Pulmonary artery endothelial cell (primary cell): Measurements from ENCODE around the gene MIGA2. TPM values are rescaled to one million over a fixed set of nuclear protein-coding genes. Genes with fewer than 3 reads are reported as not detected.
A peak's percentile ranks its signal among the peaks of the same experiment; 100 is the strongest.

Experiments used
- DNase-seq: peaks from one replicate; pipeline ENCODE4 v3.0.0-alpha.2; 2011; ENCODE audit warnings: low read depth, low spot score
- total RNA-seq: library from RNA; depleted of rRNA; stranded (reverse); fragments of >200 nt; gene quantifications from 2 replicates; pipeline ENCODE4 v1.2.3, GENCODE V29; 2014

The MIGA2 gene
- total RNA-seq, 1 donor from 2014 or later: 23.4 TPM

DNA sequence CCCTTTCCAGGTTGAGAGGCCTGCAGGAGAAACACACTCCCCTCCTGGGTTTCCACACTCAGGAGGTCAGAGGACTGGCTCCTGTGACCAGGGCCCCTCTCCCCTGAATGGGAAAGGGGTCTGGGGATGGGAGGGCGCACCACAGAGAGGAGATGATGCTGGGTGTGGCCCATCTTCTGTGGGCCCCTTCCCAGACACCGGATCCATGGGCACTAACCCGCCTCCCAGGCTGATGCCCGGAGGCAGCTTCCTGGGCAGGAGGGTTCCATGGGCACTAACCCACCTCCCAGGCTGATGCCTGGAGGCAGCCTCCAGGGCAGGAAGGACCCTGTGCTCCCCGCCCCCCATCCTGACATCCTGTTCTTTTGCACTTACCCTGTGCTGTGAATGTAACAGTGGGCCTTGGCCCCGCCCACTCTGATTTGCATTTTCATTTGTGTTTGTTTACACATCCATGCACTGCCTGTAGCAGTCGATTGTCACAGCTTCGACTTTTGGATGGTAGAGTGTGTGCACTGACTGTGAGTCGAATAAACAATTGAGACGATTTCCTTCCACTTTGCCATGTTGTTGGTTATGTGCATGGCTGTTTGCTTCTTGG, 35.2 kb downstream of the MIGA2 start:
- DNase-seq: no peak

DNA sequence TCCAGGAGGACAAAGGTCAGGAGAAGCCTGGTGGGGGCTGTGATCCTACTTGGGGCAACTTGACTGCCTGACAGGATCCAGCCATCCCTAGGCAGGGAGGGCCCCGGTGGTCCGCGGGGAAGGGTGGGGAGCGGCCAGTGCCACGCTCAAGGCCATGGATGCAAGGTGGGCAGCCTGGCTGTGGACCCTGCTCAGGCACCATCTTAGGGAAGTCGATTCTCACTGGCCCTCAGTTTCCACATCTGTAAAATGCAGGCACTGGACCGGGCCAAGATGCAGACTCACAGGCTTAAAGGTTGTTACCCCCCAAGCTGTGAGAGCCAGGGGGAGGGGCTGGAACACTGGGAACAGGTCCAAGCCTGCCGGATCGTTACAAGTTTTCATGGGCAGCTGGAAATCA, 35.7 kb downstream of the MIGA2 start:
- DNase-seq: no peak

DNA sequence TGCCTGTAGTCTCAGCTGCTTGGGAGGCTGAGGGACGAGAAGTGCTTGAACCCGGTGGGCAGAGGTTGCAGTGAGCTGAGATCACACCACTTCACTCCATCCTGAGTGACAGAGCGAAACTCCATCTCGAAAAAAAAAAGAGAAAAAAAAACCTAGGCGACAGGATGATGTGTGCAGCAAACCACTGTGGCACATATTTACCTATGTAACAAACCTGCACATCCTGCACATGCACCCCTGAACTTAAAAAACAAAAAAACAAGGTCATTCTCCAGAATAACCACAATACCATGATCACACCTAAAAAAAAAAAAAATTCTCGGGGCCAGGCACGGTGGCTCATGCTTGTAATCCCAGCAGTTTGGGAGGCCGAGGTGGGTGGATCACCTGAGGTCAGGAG, 37.0 kb downstream of the MIGA2 start:
- no peak for DNase-seq

DNA sequence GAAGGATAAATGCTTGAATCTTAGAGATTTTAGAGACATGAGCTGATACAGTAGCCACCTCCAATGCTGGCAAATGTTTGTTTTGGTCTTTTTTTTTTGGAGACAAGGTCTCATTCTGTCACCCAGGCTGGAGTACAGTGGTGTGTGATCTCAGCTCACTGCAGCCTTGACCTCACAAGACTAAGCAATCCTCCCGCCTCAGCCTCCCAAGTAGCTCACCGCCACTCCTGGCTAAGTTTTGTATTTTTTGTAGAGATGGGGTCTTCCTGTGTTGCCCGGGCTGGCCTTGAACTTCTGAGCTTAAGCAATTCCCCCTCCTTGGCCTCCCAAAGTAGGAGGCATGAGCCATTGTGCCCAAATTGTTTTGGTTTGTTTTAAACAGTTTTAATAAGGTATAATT, 37.7 kb downstream of the MIGA2 start:
- no peak for DNase-seq

DNA sequence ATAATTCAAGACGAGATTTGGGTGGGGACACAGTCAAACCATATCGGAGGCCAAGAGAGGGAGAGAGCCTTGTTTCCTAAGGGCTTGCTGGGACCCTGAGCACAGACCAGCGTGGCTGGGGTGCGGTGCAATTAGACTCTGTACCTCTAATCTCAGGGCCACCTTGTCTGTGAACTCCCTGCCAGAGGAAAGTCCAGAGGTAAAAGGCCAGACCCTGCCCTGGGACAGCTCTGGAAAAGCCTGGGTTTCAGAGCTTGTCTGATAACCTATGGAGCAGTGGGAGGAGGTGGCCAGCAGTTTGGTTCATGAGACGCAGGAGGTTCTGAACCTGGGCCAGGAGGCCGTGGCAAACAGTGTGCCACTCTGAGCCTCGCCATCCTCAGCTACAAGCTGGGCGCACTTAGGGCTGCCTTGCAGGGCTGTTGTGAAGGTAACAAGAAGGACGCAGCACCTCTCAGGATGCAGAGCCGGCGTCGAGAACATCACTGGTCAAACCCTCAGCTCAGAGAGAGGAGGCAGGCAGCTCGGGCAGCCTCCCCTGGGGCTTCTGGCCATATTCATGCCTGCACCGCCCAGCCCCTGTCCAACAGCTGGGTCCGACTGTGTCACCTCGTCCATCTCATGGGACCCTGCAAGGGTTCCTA, 39.7 kb downstream of the MIGA2 start:
- DNase-seq: no peak

DNA sequence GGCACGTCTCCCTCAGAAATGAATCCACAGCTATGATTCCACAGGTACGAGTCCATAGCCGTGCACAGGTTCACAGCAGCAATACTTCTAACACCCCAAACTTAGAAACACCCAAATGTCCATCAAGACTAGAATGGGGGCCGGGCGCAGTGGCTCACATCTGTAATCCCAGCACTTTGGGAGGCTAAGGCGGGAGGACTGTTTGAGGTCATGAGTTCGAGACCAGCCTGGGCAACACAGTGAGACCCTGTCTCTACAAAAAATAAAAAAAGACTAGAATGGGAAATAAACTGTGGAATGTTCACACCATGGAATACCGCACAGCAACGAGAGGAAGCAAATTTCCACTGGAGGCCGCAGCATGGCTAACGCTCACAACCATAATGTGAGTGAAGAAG, 40.2 kb downstream of the MIGA2 start:
- no peak for DNase-seq

DNA sequence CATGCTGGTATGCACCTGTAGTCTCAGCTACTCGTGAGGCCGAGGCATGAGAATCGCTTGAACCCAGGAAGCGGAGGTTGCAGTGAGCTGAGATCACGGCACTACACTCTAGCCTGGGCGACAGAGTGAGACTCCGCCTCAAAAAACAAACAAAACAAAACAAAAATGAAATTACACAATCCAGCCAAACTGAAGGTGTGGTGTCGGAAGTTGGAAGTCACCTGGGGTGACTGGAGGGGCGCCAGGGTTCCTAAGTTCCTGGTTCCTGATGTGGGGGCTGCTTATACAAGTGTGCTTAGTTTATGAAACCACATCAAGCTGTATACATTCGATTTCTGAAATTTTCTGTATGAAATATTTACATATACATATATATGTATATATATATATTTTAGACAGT, 40.8 kb downstream of the MIGA2 start:
- no peak for DNase-seq

DNA sequence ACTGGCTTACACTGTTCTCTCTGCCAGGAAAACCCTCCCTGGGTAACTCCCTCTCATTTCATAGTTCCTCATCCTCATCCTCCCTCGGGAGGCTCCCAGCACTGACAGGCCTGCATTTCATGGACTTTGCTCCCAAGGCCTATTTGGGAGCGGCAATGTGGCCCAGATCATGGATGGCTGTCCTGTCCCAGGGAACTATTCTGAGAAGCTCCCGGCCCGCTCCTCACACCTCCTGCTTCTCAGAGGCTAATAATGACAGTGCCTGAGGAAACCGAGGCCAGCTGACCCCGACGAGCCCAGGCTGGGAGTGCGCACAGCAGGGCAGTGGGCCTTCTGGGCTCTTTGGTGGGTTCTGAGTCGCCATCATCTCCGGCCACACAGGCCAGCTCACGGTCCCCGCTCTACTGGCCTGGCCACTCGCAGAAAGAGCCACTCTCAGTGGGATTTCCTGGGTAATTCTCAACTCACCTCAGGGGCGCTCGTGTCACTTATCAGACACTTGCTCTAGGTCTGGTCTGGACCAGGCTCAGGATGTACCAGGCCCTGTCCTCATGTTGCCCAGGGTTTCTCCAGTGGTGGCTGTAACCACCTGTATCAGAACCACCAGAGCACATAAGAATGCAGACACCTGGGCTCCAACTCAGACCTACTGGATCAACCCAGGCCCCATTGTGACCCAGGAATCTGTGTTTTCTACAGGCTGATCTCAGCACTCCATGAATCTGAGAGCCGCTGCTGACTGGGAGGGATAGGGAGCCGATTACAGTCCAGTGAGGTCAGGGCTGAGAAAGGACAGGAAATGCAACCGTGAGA, 42.5 kb downstream of the MIGA2 start:
- DNase-seq: no peak

DNA sequence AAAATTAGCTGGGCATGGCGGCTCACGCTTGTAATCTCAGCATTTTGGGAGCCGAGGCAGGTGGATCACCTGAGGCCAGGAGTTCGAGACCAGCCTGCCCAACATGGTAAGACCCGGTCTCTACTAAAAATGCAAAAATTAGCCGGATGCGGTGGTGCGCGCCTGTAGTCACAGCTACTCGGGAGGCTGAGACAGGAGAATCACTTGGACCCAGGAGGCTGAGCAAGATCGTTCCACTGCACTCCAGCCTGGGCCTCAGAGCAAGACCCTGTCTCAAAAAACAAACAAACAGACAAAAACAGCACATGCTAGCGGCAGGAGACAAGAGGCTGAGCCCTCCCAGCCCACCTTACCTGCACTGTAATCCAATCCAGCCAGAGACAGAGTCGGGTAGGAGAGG, 43.4 kb downstream of the MIGA2 start:
- no peak for DNase-seq

DNA sequence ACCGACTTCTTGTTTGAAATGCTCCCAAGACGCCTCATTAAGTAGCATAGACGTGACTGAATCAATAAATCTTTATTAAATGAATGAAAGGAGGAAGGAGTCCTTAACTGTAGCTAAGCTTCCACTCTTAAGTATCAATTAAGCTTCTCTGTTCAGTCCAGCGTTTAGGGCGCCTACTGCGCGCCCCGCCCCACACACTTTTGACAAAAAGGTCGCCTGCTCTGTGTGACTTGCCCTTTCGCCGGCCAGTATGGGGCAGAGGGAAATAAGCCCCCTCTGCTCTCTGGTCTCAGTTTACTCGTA, 43.8 kb downstream of the MIGA2 start:
- DNase-seq: no peak

DNA sequence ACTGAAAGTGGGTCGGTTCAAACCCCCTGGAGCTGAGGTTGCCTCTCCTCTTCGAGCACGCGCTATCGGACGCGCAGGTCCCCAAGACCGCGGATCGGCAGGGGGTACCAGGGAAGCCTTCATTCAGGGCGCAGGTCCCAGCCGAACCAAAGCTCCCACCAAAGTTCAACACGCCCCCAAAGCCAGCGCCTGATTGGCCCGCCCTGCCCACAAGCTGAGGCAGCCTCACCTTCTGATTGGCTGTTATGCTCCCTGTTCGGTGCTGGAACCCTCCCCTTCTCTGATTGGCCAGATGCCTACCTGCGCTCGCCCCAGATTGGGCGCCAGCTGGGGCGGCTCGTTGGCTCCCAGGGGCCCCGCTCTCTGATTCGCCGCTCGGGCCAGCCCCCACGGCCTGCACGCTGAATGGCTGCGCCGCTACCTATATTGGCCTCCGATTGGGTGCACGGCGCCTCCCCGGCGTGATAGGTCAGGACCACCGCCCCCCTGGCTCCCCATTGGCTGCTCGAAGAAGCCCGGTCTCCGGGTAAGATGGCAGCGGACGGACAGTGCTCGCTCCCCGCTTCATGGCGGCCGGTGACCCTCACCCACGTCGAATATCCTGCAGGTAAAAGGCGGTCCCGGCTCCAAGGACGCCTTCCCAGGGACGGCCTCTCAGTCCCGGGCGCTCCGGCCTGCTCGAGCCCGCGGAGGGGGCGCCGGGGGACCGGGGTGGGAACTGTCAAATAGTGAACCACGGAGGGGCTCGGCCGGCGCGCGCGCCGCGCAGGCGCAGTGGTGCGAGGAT, 44.4 kb downstream of the MIGA2 start, which contains the start of gene DOLPP1:
Gene DOLPP1 (plus strand): TSS at position 511 of the 787 bp plus-strand sequence. CDS start 21 bp downstream, at position 532.
- DNase-seq: peak; percentile 99

DNA sequence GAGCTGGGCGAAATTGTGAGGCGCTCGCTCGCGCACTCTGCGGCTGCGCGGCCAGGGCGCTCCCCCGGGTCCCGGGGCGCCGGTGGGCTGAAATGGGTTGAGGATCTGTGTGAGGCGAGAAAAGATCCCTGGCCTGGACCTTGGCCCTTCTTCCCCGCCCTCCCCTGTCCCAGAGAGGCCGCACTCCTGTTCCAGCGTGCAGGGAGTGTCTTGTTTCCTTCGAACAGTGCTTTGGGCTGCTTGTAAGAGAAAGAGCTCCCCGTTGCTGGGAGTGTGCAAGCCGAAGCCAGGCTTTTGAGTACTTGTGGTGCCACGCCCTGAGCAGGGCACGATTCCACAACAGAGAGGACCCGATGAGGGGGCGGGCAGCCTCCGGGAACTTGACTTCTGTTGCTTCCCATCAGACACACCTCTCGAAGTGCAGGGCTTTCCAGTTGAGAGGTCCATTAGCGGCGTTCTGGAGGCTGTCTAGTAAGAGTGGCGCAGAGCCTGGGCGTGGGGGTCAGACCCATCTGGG, 45.0 kb downstream of the MIGA2 start:
- no peak for DNase-seq

DNA sequence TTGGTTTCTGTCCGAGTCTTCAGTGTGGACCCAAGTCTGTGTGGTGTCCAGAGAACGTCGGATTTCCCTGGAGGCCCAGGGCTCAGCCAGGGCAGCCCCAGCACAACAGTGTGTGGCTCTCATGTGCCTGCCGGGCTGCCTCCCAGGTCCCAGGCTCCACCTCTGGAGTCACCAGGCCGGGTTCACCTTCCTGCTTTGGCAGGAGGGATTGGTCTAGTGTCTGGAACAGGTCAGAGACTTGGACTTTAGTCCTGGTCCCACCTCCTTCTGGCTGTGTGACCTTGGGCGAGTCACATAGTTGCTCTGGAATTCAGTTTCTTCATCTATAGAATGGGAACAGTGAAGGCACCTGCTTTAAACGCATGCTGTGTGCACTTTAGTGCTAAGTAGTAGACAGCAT, 47.7 kb downstream of the MIGA2 start:
- no peak for DNase-seq

DNA sequence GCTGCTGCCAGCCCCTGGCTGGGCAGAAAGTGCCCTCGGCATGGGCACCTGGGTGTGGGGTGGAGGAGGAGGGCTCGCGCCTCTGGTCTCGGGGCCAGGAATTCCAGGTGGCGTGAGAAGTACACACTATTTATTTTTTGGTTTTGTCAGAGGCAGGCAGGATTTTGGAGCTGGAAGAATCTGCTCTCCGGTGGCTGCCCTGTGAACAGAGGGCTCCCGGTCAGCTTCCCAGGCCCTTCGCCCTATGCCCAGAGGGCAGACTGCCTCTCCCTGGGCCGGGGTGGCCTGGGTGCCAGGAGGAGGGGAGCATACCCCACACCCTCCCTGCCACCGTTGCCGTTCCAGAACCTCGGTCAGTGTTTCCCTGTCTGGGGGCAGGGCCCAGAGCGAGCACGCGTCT, 52.8 kb downstream of the MIGA2 start:
- no peak for DNase-seq

DNA sequence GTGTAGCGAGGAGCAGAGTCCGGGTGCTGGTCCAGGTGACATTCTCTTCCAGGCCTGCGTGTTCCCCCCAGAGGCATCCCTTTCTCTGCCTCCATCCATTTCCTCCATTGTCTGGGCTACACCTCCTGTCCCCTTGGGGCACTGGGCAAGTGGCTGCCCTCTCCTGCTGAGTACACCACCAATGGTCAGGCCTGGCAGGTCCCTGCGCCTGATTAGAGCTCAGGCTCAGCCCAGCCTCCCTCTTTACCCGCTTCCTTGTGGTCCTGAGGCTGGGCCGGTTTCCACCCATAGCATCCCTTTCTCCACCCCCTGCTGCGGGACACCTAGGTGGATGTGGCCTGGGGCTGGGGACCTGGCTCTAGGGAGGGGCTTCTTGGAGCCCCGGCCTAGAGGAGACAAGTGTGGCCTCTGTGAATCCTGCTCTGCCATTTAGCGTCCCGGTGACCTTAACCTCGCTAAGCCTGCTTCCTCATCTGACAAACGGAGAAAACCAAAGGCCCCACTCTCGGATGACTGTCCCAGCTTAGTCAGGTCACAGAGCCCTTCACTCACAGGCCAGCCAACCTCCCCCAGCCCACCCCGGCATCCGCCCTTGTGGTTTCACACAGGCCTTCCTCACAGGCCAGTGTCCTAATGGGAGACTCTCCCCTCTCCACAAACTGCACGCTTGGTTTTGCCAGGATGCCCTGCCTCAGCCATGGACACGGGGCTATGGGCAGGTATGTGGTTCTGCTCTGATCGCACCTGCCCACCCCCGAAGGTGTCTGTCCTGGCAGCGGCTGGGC, 57.4 kb downstream of the MIGA2 start:
- no peak for DNase-seq

DNA sequence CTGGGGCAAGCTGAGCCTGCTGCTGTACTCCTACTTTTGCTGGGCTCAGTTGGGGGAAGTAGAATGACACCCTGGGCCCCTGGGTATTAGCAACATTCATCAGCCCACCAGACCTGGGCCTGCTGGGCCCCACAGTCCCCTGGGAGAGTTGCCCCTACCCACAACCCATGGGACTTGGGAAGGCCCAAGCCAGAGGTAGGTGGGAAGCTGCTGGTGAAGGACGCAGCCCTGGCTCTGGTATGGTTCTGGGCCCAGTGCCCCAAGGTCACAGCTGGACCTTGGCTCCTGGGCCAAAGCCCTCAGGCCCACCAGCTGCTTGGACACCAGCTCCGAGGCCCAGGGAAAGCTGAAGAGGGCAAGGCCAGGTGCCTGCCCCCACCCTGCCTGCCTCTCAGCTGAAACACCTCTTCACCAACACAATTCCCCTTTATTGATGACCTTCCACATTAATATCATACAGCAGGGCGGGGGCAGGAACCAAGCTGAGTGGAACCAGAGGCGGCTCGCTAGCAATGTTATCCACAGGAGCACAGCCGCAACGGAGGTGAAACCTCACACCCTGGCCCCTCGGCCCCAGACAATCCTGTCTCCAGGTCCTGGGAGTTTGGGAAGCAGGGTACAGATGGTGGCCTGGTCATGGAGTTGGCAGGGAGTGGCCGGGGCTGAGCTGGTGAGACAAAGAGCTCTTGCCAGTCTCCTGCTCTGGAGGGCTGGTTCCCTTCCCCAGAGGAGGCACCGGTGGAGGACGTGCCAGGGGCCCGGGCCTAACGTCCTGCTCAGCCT, 58.2 kb downstream of the MIGA2 start:
- DNase-seq: no peak

DNA sequence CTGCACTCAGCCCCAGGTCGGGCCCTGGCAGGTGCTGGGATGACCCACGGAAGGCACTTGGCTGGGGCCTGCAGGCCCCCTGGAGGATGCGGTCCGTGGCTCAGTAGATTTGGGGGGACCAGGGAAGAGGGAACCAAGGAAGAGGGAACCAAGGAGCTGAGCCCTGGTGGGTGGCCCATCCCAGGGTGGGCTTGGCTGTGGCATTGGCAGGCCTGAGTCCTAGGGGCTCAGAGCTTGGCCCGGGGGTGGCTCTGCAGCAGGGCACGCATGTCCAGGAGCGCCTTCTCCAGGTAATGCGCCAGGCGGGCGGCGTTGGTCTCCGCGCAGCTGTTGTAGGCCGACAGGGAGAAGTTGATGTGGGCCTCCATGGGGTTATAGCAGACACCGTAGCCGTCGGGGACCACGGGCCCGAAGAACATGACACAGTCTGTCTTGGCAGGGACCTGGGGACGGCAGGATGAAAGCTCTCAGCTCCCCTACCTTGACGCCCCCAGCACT, 58.8 kb downstream of the MIGA2 start:
- DNase-seq: no peak

DNA sequence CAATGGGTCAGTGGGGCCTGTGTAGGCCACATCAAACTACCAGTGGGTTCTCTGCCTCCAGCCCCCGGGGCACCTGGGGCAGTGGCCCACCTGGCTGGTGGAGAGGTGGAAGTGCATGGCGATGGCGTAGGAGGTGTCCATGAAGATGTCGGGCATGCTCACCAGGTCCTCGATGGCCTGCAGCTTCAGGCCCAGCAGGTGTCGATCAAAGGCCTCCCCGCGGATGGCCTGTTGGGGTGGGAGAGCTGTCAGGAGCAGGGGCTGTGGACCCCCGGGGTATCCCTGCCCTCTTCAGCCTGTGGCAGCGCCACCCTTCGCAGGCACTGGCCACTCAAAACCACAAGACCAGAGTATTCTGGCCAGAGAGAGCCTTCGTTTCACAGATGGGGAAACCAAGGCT, 59.5 kb downstream of the MIGA2 start:
- DNase-seq: no peak

DNA sequence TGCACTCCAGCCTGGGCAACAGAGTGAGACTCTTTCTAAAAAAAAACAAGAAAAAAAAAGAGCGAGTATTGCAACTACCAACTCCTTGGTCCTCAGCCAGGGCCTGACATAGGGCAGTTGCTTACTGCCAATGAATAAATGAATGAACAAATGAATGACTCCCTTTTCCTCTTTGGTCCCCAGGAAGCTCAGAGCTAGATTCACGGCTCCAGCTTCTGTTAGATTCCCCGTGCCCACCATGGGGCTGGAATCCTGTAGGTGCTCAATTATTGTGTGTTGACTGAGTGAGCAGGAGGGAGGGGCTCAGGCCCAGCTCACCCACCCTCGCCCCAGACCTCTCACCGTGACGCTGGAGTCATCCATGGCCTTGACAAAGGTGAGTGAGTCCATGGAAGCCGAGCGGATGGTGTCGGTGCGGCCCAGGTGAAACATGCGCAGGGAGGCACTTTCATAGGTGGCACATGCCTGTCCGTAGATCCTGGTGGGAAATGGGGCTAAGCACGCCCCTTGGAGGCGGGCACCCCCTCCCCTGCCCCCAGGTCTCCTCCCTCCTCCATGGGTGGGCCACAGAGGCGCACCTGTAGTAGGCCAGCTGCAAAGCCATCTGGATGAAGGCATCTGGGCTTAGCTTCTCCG, 61.4 kb downstream of the MIGA2 start:
- DNase-seq: no peak

DNA sequence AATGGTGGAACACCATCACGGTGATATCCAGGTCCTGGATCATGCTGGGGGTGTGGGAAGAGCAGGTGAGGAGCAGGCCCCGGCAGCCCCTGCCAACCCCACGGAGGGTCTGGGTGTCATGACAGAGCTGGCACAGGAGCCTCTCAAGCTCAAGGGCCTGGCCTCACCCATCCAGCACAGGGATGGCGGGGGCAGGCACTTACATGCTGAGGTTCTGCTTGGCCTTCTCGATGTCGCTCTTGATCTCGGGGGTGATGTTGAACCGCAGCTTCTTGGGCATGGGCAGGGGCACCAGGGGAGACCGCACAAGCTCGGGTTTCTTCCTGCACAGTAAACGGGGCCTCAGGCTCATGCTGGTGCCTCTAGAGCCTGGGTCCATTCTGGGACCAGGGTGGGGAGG, 61.9 kb downstream of the MIGA2 start:
- no peak for DNase-seq
